HepG2 (cell line): ENCODE data around the gene MED9. TPM values are rescaled to one million over a fixed set of nuclear protein-coding genes. Genes with fewer than 3 reads are reported as not detected.
A peak's percentile ranks its signal among the peaks of the same experiment; 100 is the strongest.

Source experiments
- ATAD3A ChIP-seq: sonication (generic); formaldehyde crosslinking; IDR thresholded peaks from 2 replicates; pipeline ENCODE4 v1.4.0; 2020; ENCODE audit warnings: missing genetic modification reagents
- CENPX ChIP-seq: sonication (generic); formaldehyde crosslinking; IDR thresholded peaks from 2 replicates; pipeline ENCODE4 v1.9.0; 2021; ENCODE audit warnings: mild to moderate bottlenecking, missing genetic modification reagents, moderate library complexity
- CREB1 ChIP-seq, 2 experiments: fragments of 450-650 bp in 1 of 2; IDR thresholded peaks; 2 replicates each; pipeline ENCODE4 v1.6.1; 2016 to 2017; ENCODE audit warnings: control low read depth in 1 of 2, mild to moderate bottlenecking in 1 of 2, missing compliant biosample characterization in 1 of 2, missing genetic modification characterization in 1 of 2
- GTF3A ChIP-seq: sonication (generic); formaldehyde crosslinking; conservative IDR thresholded peaks from 2 replicates; pipeline ENCODE4 v1.4.0; 2020; ENCODE audit warnings: mild to moderate bottlenecking, missing genetic modification reagents
- HIC2 ChIP-seq: sonication (generic); formaldehyde crosslinking; IDR thresholded peaks from 2 replicates; pipeline ENCODE4 v1.9.0; 2022; ENCODE audit warnings: low read depth, missing genetic modification reagents
- NPAS2 ChIP-seq: sonication (generic); formaldehyde crosslinking; IDR thresholded peaks from 2 replicates; pipeline ENCODE4 v1.8.0; 2022; ENCODE audit warnings: mild to moderate bottlenecking, missing genetic modification reagents, borderline replicate concordance
- SIX1 ChIP-seq: sonication (generic); formaldehyde crosslinking; IDR thresholded peaks from 2 replicates; pipeline ENCODE4 v1.4.0; 2020; ENCODE audit warnings: missing genetic modification reagents, borderline replicate concordance
- TCF7 ChIP-seq: sonication (generic); IDR thresholded peaks from 2 replicates; pipeline ENCODE4 v1.6.1; 2016; ENCODE audit warnings: antibody characterized with exemption, low read depth
- YEATS4 ChIP-seq: sonication (generic); formaldehyde crosslinking; IDR thresholded peaks from 2 replicates; pipeline ENCODE4 v1.4.0; 2020; ENCODE audit warnings: missing genetic modification reagents, borderline replicate concordance
- ZFP62 ChIP-seq: sonication (generic); formaldehyde crosslinking; IDR thresholded peaks from 2 replicates; pipeline ENCODE4 v1.4.0; 2020; ENCODE audit warnings: missing genetic modification reagents
- ZKSCAN5 ChIP-seq: sonication (generic); formaldehyde crosslinking; IDR thresholded peaks from 2 replicates; pipeline ENCODE4 v1.5.1; 2020; ENCODE audit warnings: mild to moderate bottlenecking, missing genetic modification reagents
- ZNF251 ChIP-seq: sonication (generic); formaldehyde crosslinking; IDR thresholded peaks from 2 replicates; pipeline ENCODE4 v1.9.0; 2021; ENCODE audit warnings: mild to moderate bottlenecking, missing genetic modification reagents
- ZNF282 ChIP-seq: fragments of 450-650 bp; IDR thresholded peaks from 2 replicates; pipeline ENCODE4 v1.6.1; 2018; ENCODE audit not compliant: partially characterized antibody
- polyA plus RNA-seq, 8 experiments: library from polyadenylated mRNA; depleted of rRNA in 3 of 8; stranded (reverse) in 7 of 8; unstranded in 1 of 8; fragments of >200 nt; fragmentation: Illumina TruSeq in 4 of 8; extraction: Trizol in 4 of 8; gene quantifications; 2 replicates each; pipeline versions ENCODE4 v1.2.1 to v1.2.3, GENCODE V29; 2011 to 2016; ENCODE audit warnings: low read depth in 4 of 8, missing spikeins in 1 of 8, mixed read lengths in 1 of 8; ENCODE audit not compliant: insufficient read depth in 1 of 8
- total RNA-seq, 5 experiments: library from RNA; depleted of rRNA; stranded (reverse); fragments of >200 nt; fragmentation: Illumina TruSeq; extraction: Trizol; gene quantifications; 2 replicates each; pipeline ENCODE4 v1.2.3, GENCODE V29; 2016; ENCODE audit warnings: low read depth in 1 of 5
- TF ChIP-seq, protein P1 (sequence below): IDR thresholded peaks from 2 replicates; pipeline ENCODE4 v1.4.0; 2020; ENCODE audit warnings: mild to moderate bottlenecking, missing genetic modification reagents
- TF ChIP-seq, protein P2 (sequence below): sonication (generic); formaldehyde crosslinking; IDR thresholded peaks from 2 replicates; pipeline ENCODE4 v1.5.0; 2020; ENCODE audit warnings: missing genetic modification reagents, mild to moderate bottlenecking, borderline replicate concordance
- TF ChIP-seq, protein P3 (sequence below): sonication (generic); formaldehyde crosslinking; IDR thresholded peaks from 2 replicates; pipeline ENCODE4 v1.4.0; 2020; ENCODE audit warnings: mild to moderate bottlenecking, missing genetic modification reagents

MED9 gene
- total and polyA plus RNA-seq, 2 of the 13 experiments (the other 11 are each of a cell fraction or from before 2014, with no cell fraction given) = 11.9 to 15.1 TPM

DNA sequence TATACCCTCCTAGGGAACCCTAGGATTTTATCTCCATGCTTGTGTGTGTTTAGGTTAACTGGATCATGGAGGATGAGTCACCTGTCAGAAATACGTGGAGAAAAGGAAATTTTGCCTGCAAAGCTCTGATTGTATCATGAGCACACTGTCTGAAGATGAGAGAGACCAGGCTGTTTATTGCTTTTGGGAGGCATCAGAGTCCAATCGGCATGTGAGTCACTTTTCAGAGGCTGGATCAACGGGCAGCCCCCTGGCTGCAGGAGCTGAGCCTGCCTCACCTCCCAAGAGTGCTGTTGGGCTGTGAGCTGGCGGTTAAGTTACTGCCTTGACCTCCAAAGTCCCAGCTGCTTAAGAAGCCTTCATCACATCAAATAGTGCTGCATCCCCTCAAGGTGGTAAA lies 41.5 kb upstream of the MED9 start (continued):
- TF ChIP-seq, protein P1, sequence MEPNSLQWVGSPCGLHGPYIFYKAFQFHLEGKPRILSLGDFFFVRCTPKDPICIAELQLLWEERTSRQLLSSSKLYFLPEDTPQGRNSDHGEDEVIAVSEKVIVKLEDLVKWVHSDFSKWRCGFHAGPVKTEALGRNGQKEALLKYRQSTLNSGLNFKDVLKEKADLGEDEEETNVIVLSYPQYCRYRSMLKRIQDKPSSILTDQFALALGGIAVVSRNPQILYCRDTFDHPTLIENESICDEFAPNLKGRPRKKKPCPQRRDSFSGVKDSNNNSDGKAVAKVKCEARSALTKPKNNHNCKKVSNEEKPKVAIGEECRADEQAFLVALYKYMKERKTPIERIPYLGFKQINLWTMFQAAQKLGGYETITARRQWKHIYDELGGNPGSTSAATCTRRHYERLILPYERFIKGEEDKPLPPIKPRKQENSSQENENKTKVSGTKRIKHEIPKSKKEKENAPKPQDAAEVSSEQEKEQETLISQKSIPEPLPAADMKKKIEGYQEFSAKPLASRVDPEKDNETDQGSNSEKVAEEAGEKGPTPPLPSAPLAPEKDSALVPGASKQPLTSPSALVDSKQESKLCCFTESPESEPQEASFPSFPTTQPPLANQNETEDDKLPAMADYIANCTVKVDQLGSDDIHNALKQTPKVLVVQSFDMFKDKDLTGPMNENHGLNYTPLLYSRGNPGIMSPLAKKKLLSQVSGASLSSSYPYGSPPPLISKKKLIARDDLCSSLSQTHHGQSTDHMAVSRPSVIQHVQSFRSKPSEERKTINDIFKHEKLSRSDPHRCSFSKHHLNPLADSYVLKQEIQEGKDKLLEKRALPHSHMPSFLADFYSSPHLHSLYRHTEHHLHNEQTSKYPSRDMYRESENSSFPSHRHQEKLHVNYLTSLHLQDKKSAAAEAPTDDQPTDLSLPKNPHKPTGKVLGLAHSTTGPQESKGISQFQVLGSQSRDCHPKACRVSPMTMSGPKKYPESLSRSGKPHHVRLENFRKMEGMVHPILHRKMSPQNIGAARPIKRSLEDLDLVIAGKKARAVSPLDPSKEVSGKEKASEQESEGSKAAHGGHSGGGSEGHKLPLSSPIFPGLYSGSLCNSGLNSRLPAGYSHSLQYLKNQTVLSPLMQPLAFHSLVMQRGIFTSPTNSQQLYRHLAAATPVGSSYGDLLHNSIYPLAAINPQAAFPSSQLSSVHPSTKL (CRISPR knock-in tag) = peak; percentile 44; the same call in 1 of the 2 replicates
- TF ChIP-seq CREB1 (IDR thresholded peaks at IDR 0.05) (peak; percentile 49), CREB1 (CRISPR knock-in tag; IDR thresholded peaks at IDR 0.05) (no peak), HIC2 (CRISPR knock-in tag) (no peak), ZKSCAN5 (CRISPR knock-in tag) (peak; percentile 61; the same call in 1 of the 2 replicates), NPAS2 (no peak), GTF3A (CRISPR knock-in tag) (no peak), YEATS4 (no peak), ZFP62 (CRISPR knock-in tag) (no peak), ZNF251 (CRISPR knock-in tag) (no peak), ZNF282 (no peak), CENPX (CRISPR knock-in tag) (no peak), SIX1 (CRISPR knock-in tag) (no peak), ATAD3A (CRISPR knock-in tag) (no peak), TCF7 (peak; percentile 13; the same call in 1 of the 2 replicates)
- TF ChIP-seq, protein P2, sequence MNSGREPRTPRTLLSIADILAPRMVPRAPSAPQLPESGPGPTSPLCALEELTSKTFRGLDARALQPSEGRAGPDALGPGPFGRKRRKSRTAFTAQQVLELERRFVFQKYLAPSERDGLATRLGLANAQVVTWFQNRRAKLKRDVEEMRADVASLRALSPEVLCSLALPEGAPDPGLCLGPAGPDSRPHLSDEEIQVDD = no peak
- TF ChIP-seq, protein P3, sequence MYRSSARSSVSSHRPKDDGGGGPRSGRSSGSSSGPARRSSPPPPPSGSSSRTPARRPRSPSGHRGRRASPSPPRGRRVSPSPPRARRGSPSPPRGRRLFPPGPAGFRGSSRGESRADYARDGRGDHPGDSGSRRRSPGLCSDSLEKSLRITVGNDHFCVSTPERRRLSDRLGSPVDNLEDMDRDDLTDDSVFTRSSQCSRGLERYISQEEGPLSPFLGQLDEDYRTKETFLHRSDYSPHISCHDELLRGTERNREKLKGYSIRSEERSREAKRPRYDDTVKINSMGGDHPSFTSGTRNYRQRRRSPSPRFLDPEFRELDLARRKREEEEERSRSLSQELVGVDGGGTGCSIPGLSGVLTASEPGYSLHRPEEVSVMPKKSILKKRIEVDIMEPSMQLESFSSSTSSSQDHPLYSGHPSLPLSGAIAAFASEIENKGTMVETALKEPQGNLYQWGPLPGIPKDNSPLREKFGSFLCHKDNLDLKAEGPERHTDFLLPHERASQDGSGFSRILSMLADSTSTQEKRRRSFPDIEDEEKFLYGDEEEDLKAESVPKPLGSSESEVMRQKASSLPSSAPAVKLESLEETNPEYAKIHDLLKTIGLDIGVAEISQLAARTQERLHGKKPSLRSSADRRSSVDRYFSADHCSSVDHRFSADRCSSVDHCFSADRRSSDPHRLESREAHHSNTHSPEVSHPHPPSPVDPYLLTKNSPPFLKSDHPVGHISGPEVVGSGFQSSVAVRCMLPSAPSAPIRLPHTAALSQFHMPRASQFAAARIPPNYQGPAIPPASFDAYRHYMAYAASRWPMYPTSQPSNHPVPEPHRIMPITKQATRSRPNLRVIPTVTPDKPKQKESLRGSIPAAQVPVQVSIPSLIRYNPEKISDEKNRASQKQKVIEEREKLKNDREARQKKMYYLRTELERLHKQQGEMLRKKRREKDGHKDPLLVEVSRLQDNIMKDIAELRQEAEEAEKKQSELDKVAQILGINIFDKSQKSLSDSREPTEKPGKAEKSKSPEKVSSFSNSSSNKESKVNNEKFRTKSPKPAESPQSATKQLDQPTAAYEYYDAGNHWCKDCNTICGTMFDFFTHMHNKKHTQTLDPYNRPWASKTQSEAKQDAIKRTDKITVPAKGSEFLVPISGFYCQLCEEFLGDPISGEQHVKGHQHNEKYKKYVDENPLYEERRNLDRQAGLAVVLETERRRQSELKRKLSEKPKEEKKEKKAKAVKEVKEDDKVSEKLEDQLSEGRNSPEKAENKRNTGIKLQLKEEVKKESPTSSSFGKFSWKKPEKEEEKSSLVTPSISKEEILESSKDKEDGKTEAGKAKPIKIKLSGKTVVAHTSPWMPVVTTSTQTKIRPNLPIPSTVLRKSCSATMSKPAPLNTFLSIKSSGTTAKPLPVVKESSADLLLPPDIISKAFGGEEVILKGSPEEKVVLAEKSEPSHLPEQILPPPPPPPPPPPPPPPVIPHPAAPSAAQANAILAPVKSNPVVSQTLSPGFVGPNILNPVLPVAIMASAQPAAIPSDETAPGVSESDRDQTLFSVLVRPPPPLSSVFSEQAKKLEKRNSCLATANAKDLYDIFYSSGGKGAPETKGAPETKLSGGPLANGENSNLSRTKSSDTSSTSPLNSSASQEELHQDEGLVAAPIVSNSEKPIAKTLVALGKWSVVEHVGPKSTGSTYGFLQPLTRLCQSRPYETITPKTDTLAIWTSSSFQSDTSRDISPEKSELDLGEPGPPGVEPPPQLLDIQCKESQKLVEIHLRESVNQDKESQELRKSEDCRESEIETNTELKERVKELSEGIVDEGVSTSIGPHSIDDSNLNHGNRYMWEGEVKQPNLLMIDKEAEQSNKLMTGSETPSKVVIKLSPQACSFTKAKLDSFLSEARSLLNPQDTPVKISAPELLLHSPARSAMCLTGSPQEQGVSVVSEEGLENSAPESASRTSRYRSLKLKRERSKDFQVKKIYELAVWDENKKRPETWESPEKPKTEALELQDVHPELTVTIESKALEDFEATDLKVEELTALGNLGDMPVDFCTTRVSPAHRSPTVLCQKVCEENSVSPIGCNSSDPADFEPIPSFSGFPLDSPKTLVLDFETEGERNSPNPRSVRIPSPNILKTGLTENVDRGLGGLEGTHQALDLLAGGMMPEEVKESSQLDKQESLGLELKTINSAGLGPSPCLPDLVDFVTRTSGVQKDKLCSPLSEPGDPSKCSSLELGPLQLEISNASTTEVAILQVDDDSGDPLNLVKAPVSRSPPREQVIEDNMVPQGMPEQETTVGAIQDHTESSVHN = no peak
